OCI-LY7 (cell line): ENCODE measurements around the gene ISG15. TPM values are rescaled to one million over a fixed set of nuclear protein-coding genes. Genes with fewer than 3 reads are reported as not detected.

Experiments
- BruUV-seq: library from RNA; stranded (reverse); fragments of 400-500 nt; replicated peaks from 2 replicates; lab custom pipeline; 2021; lab: Mats Ljungman, UMichigan
- CTCF ChIA-PET: fragments of 300-600 bp; sonication (Branson Sonifier 250); formaldehyde crosslinking; loops from one replicate; lab custom pipeline; 2022; ENCODE audit warnings: antibody characterized with exemption; ENCODE audit not compliant: unreplicated experiment; lab: Charles Lee
- POLR2A ChIA-PET: fragments of 300-600 bp; sonication (Branson Sonifier 250); formaldehyde crosslinking; loops from one replicate; lab custom pipeline; 2022; ENCODE audit warnings: antibody characterized with exemption; lab: Charles Lee
- DNase-seq: peaks from one replicate; pipeline ENCODE4 v3.0.0-alpha.2; 2015; ENCODE audit warnings: low spot score
- H2AFZ ChIP-seq: fragments of 200-600 bp; sonication (generic), shearing (Covaris generic); 2 replicates; pipeline ENCODE4 v1.6.1; 2014; ENCODE audit warnings: mild to moderate bottlenecking, antibody characterized with exemption, low read length, moderate library complexity
- H3K27ac ChIP-seq: fragments of 200-600 bp; sonication (generic); 2 replicates; pipeline ENCODE4 v1.5.1; 2014; ENCODE audit warnings: mixed run types, low read depth, mild to moderate bottlenecking, moderate library complexity, low read length, inconsistent platforms; ENCODE audit not compliant: poor library complexity, severe bottlenecking
- H3K36me3 ChIP-seq: fragments of 200-600 bp; sonication (generic); 2 replicates; pipeline ENCODE4 v1.6.1; 2014; ENCODE audit warnings: mild to moderate bottlenecking, antibody characterized with exemption, low read length, moderate library complexity, mixed read lengths; ENCODE audit not compliant: insufficient read depth
- H3K4me1 ChIP-seq: fragments of 200-600 bp; sonication (generic); 2 replicates; pipeline ENCODE4 v1.5.1; 2014; ENCODE audit warnings: mild to moderate bottlenecking, low read length; ENCODE audit not compliant: insufficient read depth, poor library complexity, severe bottlenecking
- H3K4me2 ChIP-seq: fragments of 200-600 bp; sonication (generic); 2 replicates; pipeline ENCODE4 v1.6.1; 2014; ENCODE audit warnings: mild to moderate bottlenecking, low read length
- H3K4me3 ChIP-seq: fragments of 200-600 bp; sonication (generic); 2 replicates; pipeline ENCODE4 v1.5.1; 2014; ENCODE audit warnings: mild to moderate bottlenecking, low read depth, low read length; ENCODE audit not compliant: poor library complexity, severe bottlenecking
- H3K79me2 ChIP-seq: fragments of 200-600 bp; sonication (generic); 2 replicates; pipeline ENCODE4 v1.6.1; 2016; ENCODE audit warnings: low read depth, mild to moderate bottlenecking, low read length, moderate library complexity, mixed read lengths; ENCODE audit not compliant: insufficient read depth
- H3K9me2 ChIP-seq: fragments of 200-600 bp; sonication (generic); 2 replicates; pipeline ENCODE4 v1.6.1; 2016; ENCODE audit warnings: mild to moderate bottlenecking, low read length, mixed read lengths; ENCODE audit not compliant: insufficient read depth
- H3K9me3 ChIP-seq: fragments of 200-600 bp; sonication (generic); 2 replicates; pipeline ENCODE4 v1.6.1; 2014; ENCODE audit warnings: mild to moderate bottlenecking, mixed run types, low read length, mixed read lengths
- H4K20me1 ChIP-seq: fragments of 200-600 bp; sonication (generic); 2 replicates; pipeline ENCODE4 v1.6.1; 2014; ENCODE audit warnings: mild to moderate bottlenecking, antibody characterized with exemption, low read length, moderate library complexity, mixed read lengths; ENCODE audit not compliant: insufficient read depth
- EZH2phosphoT487 ChIP-seq: fragments of 200-600 bp; sonication (generic); IDR thresholded peaks from 2 replicates; pipeline ENCODE4 v1.6.1; 2018; ENCODE audit warnings: low read depth, borderline replicate concordance, mild to moderate bottlenecking, mixed run types, antibody characterized with exemption, low read length, moderate library complexity, mixed read lengths
- intact Hi-C: fragments of 100-400 bp; cut with micrococcal nuclease; formaldehyde crosslinking; loops from one replicate; pipeline ENCODE4 v1.10.0; 2022; ENCODE audit not compliant: unreplicated experiment
- total RNA-seq, 2 experiments: library from RNA; depleted of rRNA in 1 of 2; stranded (reverse); fragments of >200 nt in 1 of 2; shearing (Covaris generic) in 1 of 2; gene quantifications; 2 replicates each; pipeline ENCODE4 v1.2.3, GENCODE V29; 2014 to 2022
- TF ChIP-seq, protein P1 (sequence below): fragments of 200-600 bp; sonication (generic); conservative IDR thresholded peaks from 2 replicates; pipeline ENCODE4 v1.5.1; 2014; ENCODE audit warnings: mild to moderate bottlenecking, antibody characterized with exemption, low read length, moderate library complexity, mixed read lengths

Gene ISG15
- total RNA-seq, 2 experiments from 2014 or later = 65.4 to 110 TPM

DNA sequence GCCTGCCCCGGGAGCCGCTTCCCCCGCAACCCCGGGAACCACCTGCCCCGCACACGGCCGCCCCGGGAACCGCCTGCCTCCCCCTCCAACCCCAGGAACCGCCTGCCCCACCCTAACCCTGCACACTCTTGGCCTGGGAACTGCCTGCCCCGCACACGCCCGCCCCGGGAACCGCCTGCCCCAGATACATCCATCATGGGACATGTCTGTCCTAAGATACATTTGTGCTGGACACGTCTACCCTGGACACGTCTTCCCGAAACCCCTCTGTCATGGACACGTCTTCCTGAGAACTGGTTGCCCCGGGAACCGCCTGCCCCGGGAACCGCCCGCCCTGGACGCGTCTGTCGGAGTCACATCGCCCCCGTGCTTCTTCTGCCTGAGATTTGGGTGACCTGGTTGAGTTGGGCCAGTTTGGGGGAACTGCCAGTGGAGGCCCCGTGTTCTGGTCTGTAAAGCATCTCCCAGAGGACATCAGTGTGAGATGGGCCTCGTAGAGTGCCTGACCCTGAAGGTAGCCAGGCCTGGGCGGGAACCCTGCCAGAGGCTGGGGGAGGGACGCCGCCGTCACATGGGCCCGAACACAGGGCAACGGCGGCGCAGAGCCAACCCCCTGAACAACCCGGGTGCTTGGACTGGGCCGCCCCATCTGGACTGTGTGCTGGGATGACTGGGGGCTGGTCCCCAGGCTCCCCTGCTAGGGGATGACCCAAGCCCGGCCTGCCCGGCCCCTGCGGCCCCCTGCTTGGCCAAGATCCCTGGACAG is 35.0 kb upstream of the ISG15 start:
- intact Hi-C loops = no loop called here
- Histone ChIP-seq H4K20me1 (no peaks in the 10 kb centered on the region; the same call in 1 of the 2 replicates), H3K9me3 (no peaks in the 10 kb centered on the region), H3K79me2 (no peaks in the 10 kb centered on the region), H3K4me2 (no peak overlapping the region), H3K4me3 (no peak overlapping the region), H3K4me1 (no peaks in the 10 kb centered on the region), H2AFZ (no peak overlapping the region), H3K27ac (no peak overlapping the region), H3K9me2 (no peaks in the 10 kb centered on the region), H3K36me3 (no peaks in the 10 kb centered on the region)
- no TSS peak for BruUV-seq
- TF ChIP-seq, protein P1, sequence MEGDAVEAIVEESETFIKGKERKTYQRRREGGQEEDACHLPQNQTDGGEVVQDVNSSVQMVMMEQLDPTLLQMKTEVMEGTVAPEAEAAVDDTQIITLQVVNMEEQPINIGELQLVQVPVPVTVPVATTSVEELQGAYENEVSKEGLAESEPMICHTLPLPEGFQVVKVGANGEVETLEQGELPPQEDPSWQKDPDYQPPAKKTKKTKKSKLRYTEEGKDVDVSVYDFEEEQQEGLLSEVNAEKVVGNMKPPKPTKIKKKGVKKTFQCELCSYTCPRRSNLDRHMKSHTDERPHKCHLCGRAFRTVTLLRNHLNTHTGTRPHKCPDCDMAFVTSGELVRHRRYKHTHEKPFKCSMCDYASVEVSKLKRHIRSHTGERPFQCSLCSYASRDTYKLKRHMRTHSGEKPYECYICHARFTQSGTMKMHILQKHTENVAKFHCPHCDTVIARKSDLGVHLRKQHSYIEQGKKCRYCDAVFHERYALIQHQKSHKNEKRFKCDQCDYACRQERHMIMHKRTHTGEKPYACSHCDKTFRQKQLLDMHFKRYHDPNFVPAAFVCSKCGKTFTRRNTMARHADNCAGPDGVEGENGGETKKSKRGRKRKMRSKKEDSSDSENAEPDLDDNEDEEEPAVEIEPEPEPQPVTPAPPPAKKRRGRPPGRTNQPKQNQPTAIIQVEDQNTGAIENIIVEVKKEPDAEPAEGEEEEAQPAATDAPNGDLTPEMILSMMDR = no peak
- no peak for TF ChIP-seq EZH2phosphoT487
- no peak for DNase-seq
- POLR2A ChIA-PET = no interaction called here
- CTCF ChIA-PET = no interaction called here

DNA sequence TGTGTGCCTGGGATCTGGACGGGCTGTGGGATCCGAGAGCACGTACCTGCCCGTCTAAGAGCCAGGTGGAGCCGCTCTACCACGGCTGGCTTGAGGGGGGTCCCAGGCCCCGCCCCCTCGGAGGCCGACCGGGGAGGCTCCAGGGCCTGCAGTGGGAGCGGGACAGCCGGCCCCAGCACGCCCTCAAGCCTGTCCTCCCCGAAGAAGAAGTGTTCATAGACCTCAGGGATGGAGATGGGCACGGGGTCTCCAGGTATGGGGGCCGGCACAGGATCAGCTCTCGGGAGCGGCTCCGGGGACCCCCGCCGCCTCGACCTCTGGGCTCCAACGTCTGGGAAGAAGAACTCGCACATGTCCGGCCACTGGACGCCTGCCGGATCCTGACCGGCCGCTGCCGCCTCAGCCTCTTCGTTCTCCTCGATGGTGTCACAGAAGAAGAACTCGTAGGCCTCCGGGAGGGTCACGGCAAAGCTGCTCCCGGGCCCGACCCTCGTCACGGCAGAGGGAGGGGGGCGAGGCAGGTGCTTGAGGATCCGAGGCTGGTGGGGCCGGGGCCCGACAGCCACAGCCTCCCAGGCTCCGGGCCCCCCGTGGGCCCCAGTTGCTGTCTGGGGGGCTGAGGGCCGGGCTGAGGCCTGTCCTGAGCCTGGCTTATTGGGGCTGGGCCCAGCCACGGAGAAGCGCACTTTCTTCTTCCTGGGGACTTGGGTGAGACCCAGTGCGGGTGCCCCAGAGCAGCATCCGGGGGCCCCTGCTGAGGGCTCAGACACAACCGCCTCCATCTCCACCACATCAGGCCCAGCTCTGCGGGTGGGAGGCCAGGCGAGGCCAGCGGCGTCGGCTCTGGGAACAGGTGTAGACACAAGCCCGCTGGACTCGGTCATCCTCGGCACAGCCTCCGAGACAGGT is 34.2 kb upstream of the ISG15 start:
- intact Hi-C loops = no loop called here
- no peak overlapping the region for H3K4me2 ChIP-seq
- no peaks in the 10 kb centered on the region for H3K4me1 ChIP-seq
- H3K4me3 ChIP-seq = no peak overlapping the region
- no peak overlapping the region for H3K27ac ChIP-seq
- ChIA-PET POLR2A (no interaction called here), CTCF (no interaction called here)
- no peak for DNase-seq
- no TSS peak for BruUV-seq
- H3K9me2 ChIP-seq = no peaks in the 10 kb centered on the region
- H4K20me1 ChIP-seq = no peaks in the 10 kb centered on the region
- no peaks in the 10 kb centered on the region for H3K36me3 ChIP-seq
- H2AFZ ChIP-seq = no peak overlapping the region
- no peaks in the 10 kb centered on the region for H3K9me3 ChIP-seq
- H3K79me2 ChIP-seq = no peaks in the 10 kb centered on the region
- TF ChIP-seq, protein P1 = no peak
- no peak for TF ChIP-seq EZH2phosphoT487
